ENCODE data around the gene MRPL51. TPM values are rescaled to one million over a fixed set of nuclear protein-coding genes. Genes with fewer than 3 reads are reported as not detected.
A peak's percentile ranks its signal among the peaks of the same experiment; 100 is the strongest.
"Not testable (repeated sequence)": the region's sequence is repeated elsewhere in the genome, so short reads cannot be mapped to it uniquely, and the experiment has no call there.

The MRPL51 gene
- polyA plus RNA-seq, 6 donors from 2014 or later = 126 to 243 (median 176) TPM

DNA sequence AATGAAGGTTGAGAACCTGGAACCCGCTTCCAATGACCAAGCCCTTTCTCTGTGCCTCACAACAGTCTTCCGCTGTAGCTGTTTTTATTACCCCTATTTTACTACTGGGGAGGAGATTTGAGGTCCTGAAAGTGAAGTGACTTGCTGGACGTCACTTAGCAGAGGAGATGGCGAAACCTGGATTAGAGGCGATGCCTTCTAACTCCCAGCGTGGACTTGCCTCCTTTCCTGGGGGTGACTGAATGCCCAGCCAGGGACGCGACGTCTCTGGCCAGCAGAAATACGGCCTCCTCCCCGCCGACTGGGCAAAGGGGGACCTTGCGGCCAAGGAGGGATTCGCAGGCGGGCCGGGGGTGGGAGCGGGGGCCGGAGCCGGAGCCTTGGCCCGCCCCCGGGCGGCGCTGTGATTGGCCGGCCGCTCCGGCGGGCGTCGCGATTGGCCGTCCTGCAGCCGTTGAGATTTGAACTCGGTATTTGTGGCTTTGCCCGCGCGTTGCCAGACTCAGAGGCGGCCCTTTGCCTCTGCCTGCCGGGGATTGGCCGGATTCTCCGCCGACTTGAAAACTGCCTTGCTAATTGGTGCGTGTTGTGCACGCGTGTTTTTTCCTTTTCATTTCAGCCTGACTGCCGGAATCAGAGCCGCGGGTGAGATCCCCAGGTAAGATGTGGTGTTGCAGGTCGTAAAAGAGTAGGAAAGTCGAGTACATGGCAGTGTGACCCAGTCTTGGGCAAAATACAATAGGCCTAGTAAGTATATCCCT lies 615 bp upstream of the MRPL51 start, which contains the start of gene NCAPD2:
Gene NCAPD2 (plus strand): TSS at position 606 of the 761 bp plus-strand sequence. CDS start 997 bp downstream, outside the sequence.
- DNase-seq (peak; percentile 95), ATAC-seq (ENCODE audit: low read depth in 2 of 2) (peak; percentile 83 to 85)
- Mint-ChIP-seq H3K36me3 (peaks cover 5 to 17% of the 10 kb centered on the region in 2 donors), H3K27me3 (no peaks in the 10 kb centered on the region), H3K4me1 (peaks cover 22 to 30% (median 28%) of the 10 kb centered on the region in 3 donors), H3K9me3 (peaks cover 0 to 1% (median 0%) of the 10 kb centered on the region in 7 donors), H3K4me3 (peak within 1 kb of the TSS; percentile 88 to 99 (median 97)), H3K27ac (peak within 1 kb of the TSS; percentile 95 to 99 (median 96))

DNA sequence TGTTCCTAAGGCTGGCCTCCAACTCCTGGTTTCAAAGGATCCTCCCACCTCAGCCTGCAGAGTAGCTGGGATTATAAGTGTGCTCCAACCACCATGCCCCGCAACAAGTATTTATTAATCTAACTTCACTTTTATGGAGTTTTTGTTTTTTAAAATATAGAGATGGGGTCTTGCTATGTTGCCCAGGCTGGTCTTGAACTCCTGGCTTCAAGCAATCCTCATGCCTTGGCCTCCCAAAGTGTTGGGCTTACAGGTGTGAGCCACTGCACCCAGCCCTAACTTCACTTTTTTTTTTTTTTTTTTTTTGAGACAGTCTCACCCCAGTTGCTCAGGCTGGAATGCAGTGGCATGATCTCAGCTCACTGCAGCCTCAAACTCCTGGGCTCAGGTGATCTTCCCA lies 2.4 kb downstream of the MRPL51 start:
- H3K9me3 Mint-ChIP-seq; H3K27ac Mint-ChIP-seq; DNase-seq; H3K27me3 Mint-ChIP-seq; ATAC-seq (ENCODE audit: low read depth in 2 of 2): not testable (repeated sequence)
- Mint-ChIP-seq H3K4me3 (peak overlapping the region in 1 of 8 donors; percentile 32), H3K4me1 (peaks cover 20 to 30% (median 24%) of the 10 kb centered on the region in 3 donors), H3K36me3 (peaks cover 5 to 17% of the 10 kb centered on the region in 2 donors)

DNA sequence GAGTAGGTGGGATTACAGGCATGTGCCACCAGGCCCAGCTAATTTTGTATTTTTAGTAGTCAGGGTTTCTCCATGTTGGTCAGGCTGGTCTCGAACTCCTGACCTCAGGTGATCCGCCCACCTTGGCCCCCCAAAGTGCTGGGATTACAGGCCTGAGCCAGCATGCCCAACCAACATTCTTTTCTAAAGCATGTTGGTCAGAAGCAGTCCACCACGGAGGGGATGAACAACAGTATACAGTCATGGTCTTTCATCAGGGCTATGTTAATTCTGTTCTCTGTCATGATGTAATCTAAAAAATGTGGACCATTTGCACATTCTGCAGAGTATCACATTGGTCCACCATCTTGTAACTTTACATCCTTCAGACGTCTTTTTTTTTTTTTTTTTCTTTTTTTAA lies 3.6 kb downstream of the MRPL51 start:
- Mint-ChIP-seq H3K9me3 (peaks cover 0 to 1% (median 0%) of the 10 kb centered on the region in 7 donors), H3K27ac (no peak overlapping the region), H3K4me3 (no peak overlapping the region), H3K36me3 (peaks cover 5 to 17% of the 10 kb centered on the region in 2 donors), H3K27me3 (peaks cover 0 to 3% (median 0%) of the 10 kb centered on the region in 3 donors), H3K4me1 (peaks cover 10 to 17% (median 13%) of the 10 kb centered on the region in 3 donors)
- DNase-seq (no peak), ATAC-seq (ENCODE audit: low read depth in 2 of 2) (no peak)

DNA sequence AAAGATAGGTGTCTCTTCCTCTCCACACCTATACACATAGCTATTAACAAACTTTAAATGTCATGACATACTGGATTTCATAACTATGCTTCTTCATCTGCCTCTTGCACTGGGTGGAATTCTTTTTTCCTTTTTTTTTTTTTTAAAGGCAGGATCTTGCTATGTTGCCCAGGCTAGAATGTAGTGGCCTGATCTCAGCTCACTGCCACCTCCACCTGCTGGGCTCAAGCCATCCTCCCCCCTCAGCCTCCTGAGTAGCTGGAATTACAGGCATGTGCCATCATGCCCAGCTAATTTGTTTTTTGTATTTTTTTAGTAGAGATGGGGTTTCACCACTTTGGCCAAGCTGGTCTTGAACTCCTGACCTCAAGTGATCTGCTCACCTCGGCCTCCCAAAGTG lies 4.8 kb downstream of the MRPL51 start:
- Mint-ChIP-seq H3K4me3 (no peak overlapping the region), H3K27me3 (peaks cover 0 to 5% (median 3%) of the 10 kb centered on the region in 3 donors), H3K36me3 (peaks cover 5 to 16% of the 10 kb centered on the region in 2 donors), H3K4me1 (peaks cover 5 to 10% (median 7%) of the 10 kb centered on the region in 3 donors), H3K9me3 (peaks cover 0 to 1% (median 0%) of the 10 kb centered on the region in 7 donors), H3K27ac (no peak overlapping the region)
- DNase-seq = no peak
- ATAC-seq (ENCODE audit: low read depth in 2 of 2) = no peak

DNA sequence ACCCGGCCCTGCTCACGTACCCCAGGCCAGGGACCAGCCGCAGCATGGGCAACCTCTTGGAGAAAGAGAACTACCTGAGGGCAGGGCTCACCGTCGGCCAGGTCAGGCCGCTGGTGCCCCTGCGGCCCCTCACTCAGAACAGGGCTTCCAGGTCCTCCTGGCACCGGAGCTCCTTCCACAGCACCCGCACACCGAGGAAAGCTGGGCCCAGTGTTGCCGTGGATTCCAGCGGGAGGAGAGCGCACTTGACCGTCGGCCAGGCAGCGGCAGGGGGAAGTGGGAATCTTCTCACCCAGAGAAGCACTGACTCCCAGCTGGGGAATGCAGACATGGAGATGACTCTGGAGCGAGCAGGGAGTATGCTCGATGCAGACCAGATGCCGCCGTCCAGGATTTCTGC lies 14.6 kb downstream of the MRPL51 start:
- H3K27ac Mint-ChIP-seq = no peak overlapping the region

DNA sequence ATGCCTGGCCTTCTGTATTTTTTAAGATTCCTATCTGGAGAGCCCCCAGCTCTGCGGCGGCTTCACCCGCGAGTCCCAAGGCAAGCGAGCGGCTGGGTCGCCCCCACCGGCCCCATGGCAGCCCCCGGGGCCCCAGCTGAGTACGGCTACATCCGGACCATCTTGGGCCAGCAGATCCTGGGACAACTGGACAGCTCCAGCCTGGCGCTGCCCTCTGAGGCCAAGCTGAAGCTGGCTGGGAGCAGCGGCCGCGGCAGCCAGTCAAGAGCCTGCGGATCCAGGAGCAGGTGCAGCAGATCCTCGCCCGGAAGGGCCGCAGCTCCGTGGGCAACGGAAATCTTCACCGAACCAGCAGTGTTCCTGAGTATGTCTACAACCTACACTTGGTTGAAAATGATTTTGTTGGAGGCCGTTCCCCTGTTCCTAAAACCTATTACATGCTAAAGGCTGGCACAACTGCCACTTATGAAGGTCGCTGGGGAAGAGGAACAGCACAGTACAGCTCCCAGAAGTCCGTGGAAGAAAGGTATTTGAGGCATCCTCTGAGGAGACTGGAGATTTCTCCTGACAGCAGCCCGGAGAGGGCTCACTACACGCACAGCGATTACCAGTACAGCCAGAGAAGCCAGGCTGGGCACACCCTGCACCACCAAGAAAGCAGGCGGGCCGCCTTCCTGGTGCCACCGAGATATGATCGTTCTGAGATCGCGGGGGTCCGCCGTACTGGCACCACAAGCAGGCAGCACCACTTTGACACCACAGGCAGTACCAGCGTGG lies 15.3 kb downstream of the MRPL51 start:
- Mint-ChIP-seq H3K27me3 (peaks cover 5 to 16% (median 13%) of the 10 kb centered on the region in 3 donors), H3K27ac (peak overlapping the region in 1 of 6 donors; percentile 54)
- not testable (repeated sequence) for H3K9me3 Mint-ChIP-seq; DNase-seq; H3K4me1 Mint-ChIP-seq; H3K4me3 Mint-ChIP-seq; H3K36me3 Mint-ChIP-seq; ATAC-seq (ENCODE audit: low read depth in 2 of 2)

More for the DNA sequence above, 14.6 kb downstream of the MRPL51 start:
- Mint-ChIP-seq H3K36me3 (no peaks in the 10 kb centered on the region), H3K27me3 (peaks cover 11 to 16% (median 13%) of the 10 kb centered on the region in 3 donors), H3K9me3 (no peaks in the 10 kb centered on the region), H3K4me3 (no peak overlapping the region), H3K4me1 (no peaks in the 10 kb centered on the region)
- no peak for ATAC-seq (ENCODE audit: low read depth in 2 of 2)
- DNase-seq = no peak

DNA sequence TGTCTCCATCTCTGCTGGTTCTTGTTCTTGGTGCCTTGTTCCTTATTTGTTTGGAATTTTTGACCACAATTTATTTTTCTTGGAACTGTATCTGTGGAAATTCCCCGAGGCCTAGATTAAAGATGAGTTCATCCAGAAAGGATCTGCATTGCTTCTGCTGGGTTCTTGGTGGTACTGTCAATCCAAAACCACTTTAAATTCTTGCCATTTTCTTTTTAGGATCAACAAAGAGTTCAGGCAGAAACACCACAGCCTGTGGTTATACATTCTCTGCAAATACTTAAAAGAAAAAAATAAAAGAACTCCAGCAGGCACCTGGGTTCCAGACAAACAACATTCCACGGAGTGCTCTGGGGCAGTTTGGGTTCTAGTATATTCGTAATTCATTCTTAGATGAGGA lies 16.6 kb downstream of the MRPL51 start:
- H3K9me3 Mint-ChIP-seq = no peaks in the 10 kb centered on the region
- H3K36me3 Mint-ChIP-seq = no peaks in the 10 kb centered on the region
- DNase-seq (no peak), ATAC-seq (ENCODE audit: low read depth in 2 of 2) (no peak)
- H3K4me1 Mint-ChIP-seq = peaks cover 0 to 1% (median 0%) of the 10 kb centered on the region in 3 donors
- H3K27ac Mint-ChIP-seq = no peak overlapping the region
- no peak overlapping the region for H3K4me3 Mint-ChIP-seq
- peaks cover 4 to 16% (median 13%) of the 10 kb centered on the region in 3 donors for H3K27me3 Mint-ChIP-seq

DNA sequence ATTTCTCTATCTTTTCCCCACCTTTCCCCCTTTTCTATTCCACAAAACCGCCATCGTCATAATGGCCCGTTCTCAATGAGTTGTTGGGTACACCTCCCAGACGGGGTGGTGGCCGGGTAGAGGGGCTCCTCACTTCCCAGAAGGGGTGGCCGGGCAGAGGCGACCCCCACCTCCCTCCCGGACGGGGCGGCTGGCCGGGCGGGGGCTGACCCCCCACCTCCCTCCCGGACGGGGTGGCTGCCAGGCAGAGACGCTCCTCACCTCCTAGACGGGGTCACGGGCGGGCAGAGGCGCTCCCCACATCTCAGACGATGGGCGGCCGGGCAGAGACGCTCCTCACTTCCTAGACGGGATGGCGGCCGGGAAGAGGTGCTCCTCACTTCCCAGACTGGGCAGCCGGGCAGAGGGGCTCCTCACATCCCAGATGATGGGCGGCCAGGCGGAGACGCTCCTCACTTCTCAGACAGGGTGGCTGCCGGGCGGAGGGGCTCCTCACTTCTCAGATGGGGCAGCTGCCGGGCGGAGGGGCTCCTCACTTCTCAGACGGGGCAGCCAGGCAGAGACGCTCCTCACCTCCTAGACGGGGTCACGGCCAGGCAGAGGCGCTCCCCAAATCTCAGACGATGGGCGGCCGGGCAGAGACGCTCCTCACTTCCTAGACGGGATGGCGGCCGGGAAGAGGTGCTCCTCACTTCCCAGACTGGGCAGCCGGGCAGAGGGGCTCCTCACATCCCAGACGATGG lies 17.7 kb downstream of the MRPL51 start:
- H3K27me3 Mint-ChIP-seq = peaks cover 4 to 15% (median 12%) of the 10 kb centered on the region in 3 donors
- ATAC-seq (ENCODE audit: low read depth in 2 of 2); H3K36me3 Mint-ChIP-seq; H3K27ac Mint-ChIP-seq; H3K4me3 Mint-ChIP-seq; H3K9me3 Mint-ChIP-seq; H3K4me1 Mint-ChIP-seq; DNase-seq: not testable (repeated sequence)

DNA sequence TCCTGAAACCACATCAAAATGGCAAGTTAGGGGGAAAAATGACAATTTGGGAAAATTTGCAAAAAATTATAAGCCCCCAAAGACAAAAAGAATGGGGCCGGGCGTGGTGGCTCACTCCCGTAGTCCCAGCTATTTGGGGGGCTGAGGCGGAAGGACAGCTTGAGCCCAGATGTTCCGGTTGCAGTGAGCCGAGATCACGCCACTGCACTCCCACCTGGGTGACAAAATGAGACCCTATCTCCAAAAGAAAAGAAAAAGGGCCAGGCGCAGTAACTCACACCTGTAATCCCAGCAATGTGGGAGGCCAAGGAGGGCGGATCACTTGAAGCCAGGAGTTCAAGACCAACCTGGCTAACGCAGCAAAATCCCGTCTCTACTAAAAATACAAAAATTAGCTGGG lies 20.6 kb downstream of the MRPL51 start:
- peak overlapping the region in 3 of 8 donors; percentile 7 to 98 (median 59) for H3K4me3 Mint-ChIP-seq
- ATAC-seq (ENCODE audit: low read depth in 2 of 2) (no peak), DNase-seq (no peak)
- no peaks in the 10 kb centered on the region for H3K36me3 Mint-ChIP-seq
- peaks cover 27 to 34% (median 29%) of the 10 kb centered on the region in 3 donors for H3K4me1 Mint-ChIP-seq
- H3K27me3 Mint-ChIP-seq = peaks cover 0 to 8% (median 5%) of the 10 kb centered on the region in 3 donors
- H3K9me3 Mint-ChIP-seq = no peaks in the 10 kb centered on the region
- peak overlapping the region in 1 of 6 donors; percentile 66 for H3K27ac Mint-ChIP-seq

DNA sequence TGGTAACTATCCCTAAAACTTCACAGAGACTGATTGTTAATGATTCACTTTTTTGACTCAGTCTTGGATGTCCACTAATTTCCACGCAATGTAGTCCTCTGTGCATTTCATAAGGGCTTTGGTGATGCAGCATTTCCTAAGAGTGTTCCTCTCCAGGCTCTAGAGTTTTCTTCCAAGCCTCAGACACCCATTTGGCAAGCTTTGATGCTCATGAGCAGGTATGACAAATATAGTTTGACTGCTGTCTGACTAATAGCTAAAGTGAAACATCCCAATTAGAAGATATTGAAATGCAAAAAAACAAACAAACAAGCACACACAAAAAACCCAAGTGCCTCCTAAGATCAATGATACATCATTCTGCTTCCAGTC lies 21.1 kb downstream of the MRPL51 start:
- Mint-ChIP-seq H3K27ac (peak overlapping the region in 2 of 6 donors; percentile 3 to 66), H3K36me3 (no peaks in the 10 kb centered on the region), H3K9me3 (no peaks in the 10 kb centered on the region), H3K27me3 (peaks cover 0 to 8% (median 2%) of the 10 kb centered on the region in 3 donors), H3K4me3 (peak overlapping the region in 4 of 8 donors; percentile 7 to 98 (median 72)), H3K4me1 (peaks cover 32 to 39% (median 34%) of the 10 kb centered on the region in 3 donors)
- ATAC-seq (ENCODE audit: low read depth in 2 of 2) (no peak), DNase-seq (no peak)

DNA sequence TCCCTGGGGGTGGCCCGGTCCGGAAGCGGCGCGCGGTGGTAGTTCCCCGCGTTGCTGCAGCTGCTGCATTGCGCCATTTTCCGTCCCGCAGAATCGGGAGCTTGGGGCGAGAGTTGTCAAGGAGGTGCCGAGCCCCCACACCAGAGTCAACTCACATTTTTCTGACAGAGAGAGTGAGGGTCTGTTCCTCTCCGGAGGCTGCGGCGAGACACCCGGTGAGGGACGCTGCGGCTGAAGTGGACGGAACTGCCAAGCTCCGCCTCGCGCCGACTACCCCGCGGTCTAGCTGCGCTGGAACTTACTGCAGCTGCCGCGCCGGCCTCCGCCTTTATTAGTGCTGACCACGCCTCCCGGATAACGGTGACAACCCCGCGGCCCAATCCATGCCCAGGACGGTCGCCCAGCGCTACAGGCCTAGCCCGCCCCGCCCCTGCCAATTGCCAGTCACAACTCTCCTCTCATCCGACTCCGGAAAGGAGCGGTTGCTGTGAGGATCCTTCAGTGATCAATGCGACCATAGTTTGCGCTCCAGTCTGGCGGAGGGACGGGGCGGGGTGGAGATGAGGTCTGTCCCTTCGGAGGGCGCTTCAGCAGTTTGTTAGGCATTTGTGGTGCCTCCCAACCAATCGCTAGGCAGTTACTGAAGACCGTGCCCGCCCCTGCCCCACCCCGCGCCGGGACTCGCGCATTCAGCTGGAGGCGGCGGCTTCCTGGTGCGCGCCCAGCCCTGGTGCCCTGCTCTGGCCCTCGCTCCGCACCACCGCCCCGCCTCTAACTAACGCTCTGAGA lies 22.5 kb downstream of the MRPL51 start, which contains the start of gene VAMP1:
Gene VAMP1 (minus strand): TSS at position 303 of the 789 bp plus-strand sequence. CDS start 146 bp downstream, at position 157.
- H3K9me3 Mint-ChIP-seq = no peaks in the 10 kb centered on the region
- peaks cover 0 to 3% of the 10 kb centered on the region in 2 donors for H3K36me3 Mint-ChIP-seq

More for the DNA sequence above, 22.5 kb downstream of the MRPL51 start, which contains the start of gene VAMP1:
- Mint-ChIP-seq H3K4me3 (peak within 1 kb of the TSS; percentile 77 to 98 (median 94)), H3K27me3 (no peaks in the 10 kb centered on the region), H3K27ac (peak within 1 kb of the TSS; percentile 87 to 96 (median 94)), H3K4me1 (peaks cover 45 to 52% (median 46%) of the 10 kb centered on the region in 3 donors)
- DNase-seq (peak; percentile 95), ATAC-seq (ENCODE audit: low read depth in 2 of 2) (peak; percentile 90 to 91)
